Measurements from ENCODE around the gene DOCK1. TPM values are rescaled to one million over a fixed set of nuclear protein-coding genes. Genes with fewer than 3 reads are reported as not detected.

DOCK1 gene
- total RNA-seq, 1 donor from 2014 or later: 99.7 TPM

- intact Hi-C loops (cut with DNase I): no loop called here
- ATAC-seq: no peak
- no peak for DNase-seq (ENCODE audit: low spot score)
Measured at GRCh38 chr10:127091354-127091753, 186.1 kb downstream of the DOCK1 start.

GRCh38 chr10:127092916-127093315 is 187.7 kb downstream of the DOCK1 start:
- intact Hi-C loops (cut with DNase I): no loop called here
- DNase-seq (ENCODE audit: low spot score) (no peak), ATAC-seq (no peak)

GRCh38 chr10:127094984-127095383 is 189.8 kb downstream of the DOCK1 start:
- ATAC-seq: no peak
- DNase-seq (ENCODE audit: low spot score): no peak
- intact Hi-C loops (cut with DNase I): no loop called here

GRCh38 chr10:127100983-127101615 is 195.9 kb downstream of the DOCK1 start:
- DNase-seq (ENCODE audit: low spot score) (no peak), ATAC-seq (no peak)
- intact Hi-C loops (cut with DNase I): no loop called here

- DNase-seq (ENCODE audit: low spot score) (no peak), ATAC-seq (no peak)
- intact Hi-C loops (cut with DNase I): no loop called here
Measured at GRCh38 chr10:127102176-127102575, 196.9 kb downstream of the DOCK1 start.

- DNase-seq (ENCODE audit: low spot score) (no peak), ATAC-seq (no peak)
- intact Hi-C loops (cut with DNase I): no loop called here
Measured at GRCh38 chr10:127115100-127115499, 209.9 kb downstream of the DOCK1 start.

GRCh38 chr10:127117125-127117524 is 211.9 kb downstream of the DOCK1 start:
- no peak for ATAC-seq
- DNase-seq (ENCODE audit: low spot score): peak; percentile 74
- intact Hi-C loops (cut with DNase I): no loop called here

- intact Hi-C loops (cut with DNase I): no loop called here
- ATAC-seq (no peak), DNase-seq (ENCODE audit: low spot score) (no peak)
Measured at GRCh38 chr10:127118034-127118433, 212.8 kb downstream of the DOCK1 start.

GRCh38 chr10:127119936-127120335 is 214.7 kb downstream of the DOCK1 start:
- no peak for ATAC-seq
- no peak for DNase-seq (ENCODE audit: low spot score)
- intact Hi-C loops (cut with DNase I): no loop called here

GRCh38 chr10:127122831-127123230 is 217.6 kb downstream of the DOCK1 start:
- ATAC-seq (no peak), DNase-seq (ENCODE audit: low spot score) (no peak)
- intact Hi-C loops (cut with DNase I): no loop called here

- DNase-seq (ENCODE audit: low spot score) (no peak), ATAC-seq (no peak)
- intact Hi-C loops (cut with DNase I): no loop called here
Measured at GRCh38 chr10:127123626-127124025, 218.4 kb downstream of the DOCK1 start.

- no peak for DNase-seq (ENCODE audit: low spot score)
- intact Hi-C loops (cut with DNase I): no loop called here
- ATAC-seq: no peak
Measured at GRCh38 chr10:127125331-127125730, 220.1 kb downstream of the DOCK1 start.

GRCh38 chr10:127127822-127128221 is 222.6 kb downstream of the DOCK1 start:
- intact Hi-C loops (cut with DNase I): no loop called here
- ATAC-seq: no peak

GRCh38 chr10:127129104-127129503 is 223.9 kb downstream of the DOCK1 start:
- no peak for ATAC-seq

More at GRCh38 chr10:127127822-127128221, 222.6 kb downstream of the DOCK1 start:
- no peak for DNase-seq (ENCODE audit: low spot score)

GRCh38 chr10:127132451-127132850 is 227.2 kb downstream of the DOCK1 start:
- intact Hi-C loops (cut with DNase I): no loop called here

More at GRCh38 chr10:127129104-127129503, 223.9 kb downstream of the DOCK1 start:
- intact Hi-C loops (cut with DNase I): no loop called here
- DNase-seq (ENCODE audit: low spot score): no peak

GRCh38 chr10:127133225-127133624 is 228.0 kb downstream of the DOCK1 start:
- DNase-seq (ENCODE audit: low spot score): no peak
- intact Hi-C loops (cut with DNase I): no loop called here

More at GRCh38 chr10:127132451-127132850, 227.2 kb downstream of the DOCK1 start:
- ATAC-seq: no peak
- no peak for DNase-seq (ENCODE audit: low spot score)

GRCh38 chr10:127133672-127134500 is 228.7 kb downstream of the DOCK1 start:
- intact Hi-C loops (cut with DNase I): no loop called here
- ATAC-seq: peak; percentile 32
- DNase-seq (ENCODE audit: low spot score): no peak

More at GRCh38 chr10:127133225-127133624, 228.0 kb downstream of the DOCK1 start:
- ATAC-seq: no peak

GRCh38 chr10:127135844-127136577 is 230.8 kb downstream of the DOCK1 start:
- DNase-seq (ENCODE audit: low spot score): no peak
- intact Hi-C loops (cut with DNase I): no loop called here
- no peak for ATAC-seq

GRCh38 chr10:127137391-127137790 is 232.2 kb downstream of the DOCK1 start:
- intact Hi-C loops (cut with DNase I): no loop called here
- ATAC-seq (no peak), DNase-seq (ENCODE audit: low spot score) (no peak)

- no peak for ATAC-seq
- intact Hi-C loops (cut with DNase I): no loop called here
- no peak for DNase-seq (ENCODE audit: low spot score)
Measured at GRCh38 chr10:127142136-127142535, 236.9 kb downstream of the DOCK1 start.

All from sciatic nerve (tissue), 2 donors.